GM19099 (cell line): ENCODE results near the gene SSBP3.

Experiments
- POLR2A ChIP-seq: IDR thresholded peaks from 3 replicates; pipeline ENCODE4 v1.6.1; 2011; ENCODE audit warnings: low read depth; ENCODE audit not compliant: insufficient read length; ENCODE audit errors: extremely low read depth

SSBP3 gene

GRCh38 chr1:54227091-54227602 lies 179.0 kb downstream of the SSBP3 start:
- TF ChIP-seq POLR2A: no peak

- TF ChIP-seq POLR2A: no peak
These were observed 180.1 kb downstream of the SSBP3 start for GRCh38 chr1:54225986-54226559.

GRCh38 chr1:54225378-54225777 lies 180.8 kb downstream of the SSBP3 start:
- TF ChIP-seq POLR2A: no peak

- TF ChIP-seq POLR2A: no peak
These were observed 182.0 kb downstream of the SSBP3 start for GRCh38 chr1:54224233-54224632.

- no peak for TF ChIP-seq POLR2A
These were observed 182.6 kb downstream of the SSBP3 start for GRCh38 chr1:54223441-54224202.

GRCh38 chr1:54222711-54223110 lies 183.5 kb downstream of the SSBP3 start:
- no peak for TF ChIP-seq POLR2A

GRCh38 chr1:54221867-54222484 lies 184.2 kb downstream of the SSBP3 start:
- no peak for TF ChIP-seq POLR2A

GRCh38 chr1:54221113-54221834 lies 184.9 kb downstream of the SSBP3 start:
- no peak for TF ChIP-seq POLR2A

- no peak for TF ChIP-seq POLR2A
These were observed 186.0 kb downstream of the SSBP3 start for GRCh38 chr1:54220004-54220811.

- no peak for TF ChIP-seq POLR2A
These were observed 186.5 kb downstream of the SSBP3 start for GRCh38 chr1:54219688-54220003.

- TF ChIP-seq POLR2A: no peak
These were observed 187.1 kb downstream of the SSBP3 start for GRCh38 chr1:54218883-54219687.

- no peak for TF ChIP-seq POLR2A
These were observed 190.7 kb downstream of the SSBP3 start for GRCh38 chr1:54215523-54215922.

- TF ChIP-seq POLR2A: no peak
These were observed 193.3 kb downstream of the SSBP3 start for GRCh38 chr1:54212872-54213271.

GRCh38 chr1:54207287-54207686 lies 198.9 kb downstream of the SSBP3 start:
- no peak for TF ChIP-seq POLR2A
